Esophagus muscularis mucosa (tissue), 4 donors: Measurements from ENCODE around the gene ACO2. TPM values are rescaled to one million over a fixed set of nuclear protein-coding genes. Genes with fewer than 3 reads are reported as not detected.

Source experiments
- DNase-seq: peaks from one replicate; pipeline ENCODE4 v3.0.0-alpha.2; 2017; ENCODE audit errors: extremely low spot score
- H3K27ac ChIP-seq, 4 donors: fragments of 200-600 bp; sonication (generic); replicated peaks in 1 of 4; 1 replicate in 3 of 4; 2 replicates in 1 of 4; pipeline ENCODE4 v1.5.1; 2016 to 2019; ENCODE audit warnings: mild to moderate bottlenecking in 1 of 4
- H3K27me3 ChIP-seq, 4 donors: fragments of 200-600 bp; sonication (generic); one replicate each; pipeline versions ENCODE4 v1.5.1 to v1.6.0; 2016 to 2019
- H3K36me3 ChIP-seq, 4 donors: fragments of 200-600 bp; sonication (generic); one replicate each; pipeline ENCODE4 v1.5.1; 2016 to 2019
- H3K4me1 ChIP-seq, 4 donors: fragments of 200-600 bp; sonication (generic); one replicate each; pipeline ENCODE4 v1.5.1; 2016 to 2019
- H3K4me3 ChIP-seq, 4 donors: fragments of 200-600 bp; sonication (generic); 1 replicate in 2 of 4; 2 replicates in 2 of 4; pipeline ENCODE4 v1.5.1; 2016 to 2019; ENCODE audit warnings: mild to moderate bottlenecking in 4 of 4, moderate library complexity in 1 of 4
- H3K9me3 ChIP-seq, 4 donors: fragments of 200-600 bp; sonication (generic); 1 replicate in 3 of 4; 2 replicates in 1 of 4; pipeline ENCODE4 v1.5.1; 2016 to 2019
- EP300 ChIP-seq: sonication (generic); formaldehyde crosslinking; IDR thresholded peaks from one replicate; pipeline ENCODE4 v1.6.1; 2017; ENCODE audit warnings: antibody characterized with exemption
- POLR2A ChIP-seq: fragments of 450-650 bp; IDR thresholded peaks from one replicate; pipeline ENCODE4 v1.6.1; 2017; ENCODE audit warnings: antibody characterized with exemption, moderate library complexity, mild to moderate bottlenecking, low read depth
- POLR2AphosphoS5 ChIP-seq, 2 donors: sonication (generic); formaldehyde crosslinking; IDR thresholded peaks; one replicate each; pipeline ENCODE4 v1.6.1; 2017; ENCODE audit warnings: antibody characterized with exemption in 2 of 2
- WGBS: methylation state at CpG from one replicate; pipeline ENCODE4 v1.1.5; 2018; 5-methylcytosine and 5-hydroxymethylcytosine counted together
- intact Hi-C: fragments of 100-400 bp; cut with DNase I; formaldehyde crosslinking; loops from one replicate; pipeline ENCODE4 v1.15.1; 2023
- total RNA-seq, 4 donors: library from RNA; depleted of rRNA; stranded (reverse); fragments of >200 nt; gene quantifications; one replicate each; pipeline versions ENCODE4 v1.1.0 to v1.2.1, GENCODE V29; 2016
- TF ChIP-seq, protein P1 (sequence below), 3 experiments: fragments of 200-600 bp in 2 of 3; fragments of 450-650 bp in 1 of 3; sonication (generic) in 2 of 3; IDR thresholded peaks; one replicate each; pipeline ENCODE4 v1.5.1; 2017 to 2019; ENCODE audit warnings: antibody characterized with exemption in 3 of 3, mild to moderate bottlenecking in 2 of 3, moderate library complexity in 1 of 3

Gene ACO2
- total RNA-seq, 4 donors from 2014 or later: 141 to 214 (median 166) TPM

DNA sequence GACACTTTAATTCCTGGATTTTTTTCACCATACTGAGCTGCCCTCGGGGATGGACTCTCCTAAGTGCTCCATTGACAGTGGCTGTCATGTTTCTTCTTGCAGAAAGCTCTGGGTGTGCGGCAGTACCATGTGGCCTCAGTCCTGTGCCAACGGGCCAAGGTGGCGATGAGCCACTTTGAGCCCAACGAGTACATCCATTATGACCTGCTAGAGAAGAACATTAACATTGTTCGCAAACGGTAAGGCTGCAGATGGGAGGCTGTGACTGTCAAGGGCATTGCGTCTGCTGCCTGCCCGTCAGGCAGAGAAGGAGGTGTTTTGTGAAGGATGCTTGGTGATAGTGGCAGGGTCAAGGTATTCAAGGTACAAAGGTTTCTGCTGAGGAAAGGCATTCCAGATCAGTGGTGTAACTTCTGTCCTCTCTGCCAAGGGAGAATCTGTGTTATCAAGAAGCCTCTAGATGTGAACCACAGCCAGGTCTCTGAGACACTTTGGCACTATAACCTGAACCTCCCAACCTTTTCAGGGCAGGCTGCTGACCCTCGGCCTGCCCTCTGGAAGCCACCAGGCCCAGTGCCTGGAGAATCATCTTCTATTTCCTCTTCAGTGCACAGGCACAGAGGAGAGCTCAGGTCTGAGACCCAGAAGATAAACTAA lies 30.8 kb downstream of the ACO2 start:
- peaks cover 16 to 62% (median 49%) of the 10 kb centered on the region in 4 donors for H3K36me3 ChIP-seq

DNA sequence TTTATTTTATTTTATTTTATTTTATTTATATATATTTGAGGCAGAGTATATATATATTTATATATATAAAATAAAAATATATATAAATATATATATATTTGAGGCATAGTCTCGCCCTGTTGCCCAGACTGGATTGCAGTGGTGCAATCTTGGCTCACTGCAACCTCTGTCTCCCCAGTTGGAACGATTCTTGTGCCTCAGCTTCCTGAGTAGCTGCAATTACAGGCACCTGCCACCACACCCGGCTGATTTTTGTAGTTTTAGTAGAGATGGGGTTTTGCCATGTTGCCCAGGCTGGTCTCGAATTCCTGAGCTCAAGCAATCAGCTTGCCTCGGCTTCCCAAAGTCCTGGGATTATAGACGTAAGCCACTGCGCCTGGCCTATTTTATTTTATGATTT lies 31.4 kb downstream of the ACO2 start:
- intact Hi-C loops: no loop called here
- H3K4me1 ChIP-seq: peaks cover 38 to 57% (median 40%) of the 10 kb centered on the region in 4 donors
- peak overlapping the region in 3 of 4 donors; percentile 41 to 54 (median 41) for H3K27ac ChIP-seq
- no peak for DNase-seq
- 86% methylated on average over 7 of the region's 7 CpGs for WGBS
- H3K4me3 ChIP-seq: no peak overlapping the region
- no peaks in the 10 kb centered on the region for H3K9me3 ChIP-seq
- H3K36me3 ChIP-seq: peaks cover 16 to 68% (median 53%) of the 10 kb centered on the region in 4 donors
- TF ChIP-seq EP300: no peak
- no peak for TF ChIP-seq POLR2AphosphoS5 (IDR thresholded peaks at IDR 0.05)
- TF ChIP-seq POLR2A: no peak
- TF ChIP-seq, protein P1, sequence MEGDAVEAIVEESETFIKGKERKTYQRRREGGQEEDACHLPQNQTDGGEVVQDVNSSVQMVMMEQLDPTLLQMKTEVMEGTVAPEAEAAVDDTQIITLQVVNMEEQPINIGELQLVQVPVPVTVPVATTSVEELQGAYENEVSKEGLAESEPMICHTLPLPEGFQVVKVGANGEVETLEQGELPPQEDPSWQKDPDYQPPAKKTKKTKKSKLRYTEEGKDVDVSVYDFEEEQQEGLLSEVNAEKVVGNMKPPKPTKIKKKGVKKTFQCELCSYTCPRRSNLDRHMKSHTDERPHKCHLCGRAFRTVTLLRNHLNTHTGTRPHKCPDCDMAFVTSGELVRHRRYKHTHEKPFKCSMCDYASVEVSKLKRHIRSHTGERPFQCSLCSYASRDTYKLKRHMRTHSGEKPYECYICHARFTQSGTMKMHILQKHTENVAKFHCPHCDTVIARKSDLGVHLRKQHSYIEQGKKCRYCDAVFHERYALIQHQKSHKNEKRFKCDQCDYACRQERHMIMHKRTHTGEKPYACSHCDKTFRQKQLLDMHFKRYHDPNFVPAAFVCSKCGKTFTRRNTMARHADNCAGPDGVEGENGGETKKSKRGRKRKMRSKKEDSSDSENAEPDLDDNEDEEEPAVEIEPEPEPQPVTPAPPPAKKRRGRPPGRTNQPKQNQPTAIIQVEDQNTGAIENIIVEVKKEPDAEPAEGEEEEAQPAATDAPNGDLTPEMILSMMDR (IDR thresholded peaks at IDR 0.05): no peak
- no peaks in the 10 kb centered on the region for H3K27me3 ChIP-seq

More for the DNA sequence above, 30.8 kb downstream of the ACO2 start:
- TF ChIP-seq, protein P1 (IDR thresholded peaks at IDR 0.05): no peak
- TF ChIP-seq POLR2AphosphoS5 (IDR thresholded peaks at IDR 0.05): no peak
- no peak for TF ChIP-seq EP300
- 91% methylated on average over 10 of the region's 10 CpGs for WGBS
- Histone ChIP-seq H3K27ac (peak overlapping the region in 3 of 4 donors; percentile 54 to 95 (median 85)), H3K4me1 (peaks cover 37 to 57% (median 38%) of the 10 kb centered on the region in 4 donors), H3K4me3 (no peak overlapping the region), H3K27me3 (no peaks in the 10 kb centered on the region), H3K9me3 (no peaks in the 10 kb centered on the region)
- no peak for DNase-seq
- intact Hi-C loops: no loop called here

GRCh38 chr22:41501209-41501608 lies 32.3 kb downstream of the ACO2 start:
- WGBS: 88% methylated on average over 5 of the region's 5 CpGs
- TF ChIP-seq, protein P1 (IDR thresholded peaks at IDR 0.05): peak in 1 of 3 experiments; percentile 42
- no peak for TF ChIP-seq POLR2AphosphoS5 (IDR thresholded peaks at IDR 0.05)
- TF ChIP-seq EP300: no peak
- H3K9me3 ChIP-seq: no peaks in the 10 kb centered on the region
- no peak overlapping the region for H3K4me3 ChIP-seq
- H3K27me3 ChIP-seq: no peaks in the 10 kb centered on the region
- intact Hi-C loops: no loop called here
- peaks cover 42 to 58% (median 43%) of the 10 kb centered on the region in 4 donors for H3K4me1 ChIP-seq
- H3K36me3 ChIP-seq: peaks cover 16 to 72% (median 59%) of the 10 kb centered on the region in 4 donors
- DNase-seq: no peak
- peak overlapping the region in 3 of 4 donors; percentile 28 to 41 (median 41) for H3K27ac ChIP-seq

DNA sequence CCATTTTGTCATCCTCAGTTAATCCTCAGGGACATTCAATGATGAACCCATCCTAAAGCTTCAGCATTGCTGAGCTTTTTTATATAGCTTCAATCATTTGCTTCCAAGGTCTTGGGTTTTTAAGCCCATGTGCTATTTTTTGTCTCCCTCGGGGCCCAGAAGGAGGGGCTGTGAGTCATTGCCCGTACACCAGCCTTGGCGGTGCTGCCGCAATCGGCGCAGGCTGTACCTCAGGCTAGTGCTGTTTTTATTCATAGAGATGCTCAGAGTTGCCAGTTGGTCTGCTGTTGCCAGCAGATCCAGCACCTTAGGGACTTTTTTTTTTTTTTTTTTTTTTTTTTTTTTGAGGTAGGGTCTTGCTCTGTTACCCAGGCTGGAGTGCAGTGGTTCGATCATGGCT lies 35.5 kb downstream of the ACO2 start:
- Histone ChIP-seq H3K36me3 (peaks cover 26 to 96% (median 78%) of the 10 kb centered on the region in 4 donors), H3K27ac (peak overlapping the region; percentile 32 to 57 (median 56)), H3K9me3 (no peaks in the 10 kb centered on the region), H3K4me3 (no peak overlapping the region), H3K27me3 (no peaks in the 10 kb centered on the region), H3K4me1 (peaks cover 48 to 57% (median 53%) of the 10 kb centered on the region in 4 donors)
- 67% methylated on average over 7 of the region's 7 CpGs for WGBS
- TF ChIP-seq EP300: no peak
- TF ChIP-seq, protein P1 (IDR thresholded peaks at IDR 0.05): no peak
- TF ChIP-seq POLR2AphosphoS5 (IDR thresholded peaks at IDR 0.05): peak; percentile 33 to 47
- TF ChIP-seq POLR2A: no peak
- intact Hi-C loops: no loop called here
- no peak for DNase-seq

- Histone ChIP-seq H3K4me3 (no peak overlapping the region), H3K27ac (peak overlapping the region in 3 of 4 donors; percentile 17 to 57 (median 56)), H3K9me3 (no peaks in the 10 kb centered on the region), H3K36me3 (peaks cover 23 to 96% (median 77%) of the 10 kb centered on the region in 4 donors), H3K27me3 (no peaks in the 10 kb centered on the region), H3K4me1 (peaks cover 45 to 55% (median 51%) of the 10 kb centered on the region in 4 donors)
- TF ChIP-seq POLR2AphosphoS5 (IDR thresholded peaks at IDR 0.05): no peak
- TF ChIP-seq, protein P1 (IDR thresholded peaks at IDR 0.05): no peak
- TF ChIP-seq POLR2A: no peak
- no peak for TF ChIP-seq EP300
- no peak for DNase-seq
- intact Hi-C loops: no loop called here
- 90% methylated on average over 4 of the region's 4 CpGs for WGBS
These were observed 35.9 kb downstream of the ACO2 start for GRCh38 chr22:41504816-41505215.
